ENCODE measurements around the gene SCT. TPM values are rescaled to one million over a fixed set of nuclear protein-coding genes. Genes with fewer than 3 reads are reported as not detected.
A peak's percentile ranks its signal among the peaks of the same experiment; 100 is the strongest.

The SCT gene
- total RNA-seq, 1 experiment from 2014 or later = 2.3 TPM

DNA sequence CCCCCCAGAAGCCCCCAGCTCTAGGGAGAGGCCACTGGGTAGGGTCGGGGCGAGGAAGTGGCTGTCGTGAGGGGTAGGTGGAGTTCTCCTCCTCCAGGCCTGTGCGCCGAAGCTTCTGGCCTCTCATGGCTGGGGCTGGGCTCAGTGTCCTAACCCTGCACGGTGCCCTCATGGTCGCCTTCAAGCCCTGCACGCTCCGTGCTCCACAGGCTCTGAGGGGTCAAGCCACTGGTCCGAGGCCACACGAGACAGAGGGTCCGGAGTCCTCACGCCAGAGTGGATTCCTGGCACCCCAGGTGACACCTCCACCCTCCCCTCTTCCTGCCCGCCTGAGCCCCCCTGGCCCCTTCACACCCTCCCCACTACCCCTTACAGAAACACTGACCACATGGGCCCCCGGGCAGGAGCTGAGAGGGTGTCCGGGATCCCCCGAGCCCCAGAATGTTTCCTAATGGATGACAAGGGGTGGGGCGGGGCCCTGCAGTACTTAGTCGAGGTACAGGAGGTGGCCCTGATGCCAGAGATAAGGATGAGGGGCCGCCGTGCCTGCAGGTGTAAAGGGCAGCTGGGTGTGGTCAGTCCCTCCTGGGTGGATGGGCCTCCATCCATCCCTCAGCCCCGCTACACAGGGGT, 1.2 kb downstream of the SCT start:
- DNase-seq (ENCODE audit: low spot score) (no peak), ATAC-seq (peak; percentile 10; the same call in 1 of the 2 replicates)
- TF ChIP-seq, protein P1, sequence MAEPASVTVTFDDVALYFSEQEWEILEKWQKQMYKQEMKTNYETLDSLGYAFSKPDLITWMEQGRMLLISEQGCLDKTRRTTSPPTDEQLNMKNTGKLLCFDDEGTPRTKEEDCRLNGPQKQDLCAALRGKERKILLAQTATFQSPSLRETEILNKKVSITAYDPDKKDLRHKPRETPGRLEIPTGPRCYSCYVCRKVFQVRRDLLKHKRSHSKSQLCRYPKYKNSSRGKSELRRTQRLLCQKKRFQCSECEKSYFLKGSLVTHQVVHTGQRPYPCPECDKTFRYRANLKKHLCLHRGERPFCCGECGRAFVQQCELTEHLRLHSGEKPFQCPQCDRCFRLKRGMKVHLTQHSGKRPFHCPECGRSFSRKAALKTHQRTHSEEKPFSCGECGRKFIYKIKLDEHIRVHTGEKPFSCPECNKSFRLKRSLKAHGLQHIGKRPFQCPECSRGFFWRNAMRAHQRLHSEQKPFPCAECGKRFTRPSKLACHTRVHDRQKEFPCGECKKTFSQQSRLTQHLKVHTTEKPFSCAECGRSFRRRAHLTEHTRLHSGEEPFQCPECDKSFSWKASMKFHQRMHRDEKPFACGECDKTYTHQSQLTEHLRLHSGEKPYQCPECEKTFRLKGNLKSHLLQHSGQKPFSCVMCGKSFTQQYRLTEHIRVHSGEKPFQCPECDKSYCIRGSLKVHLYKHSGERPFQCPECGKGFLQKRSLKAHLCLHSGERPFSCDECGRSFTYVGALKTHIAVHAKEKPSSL (CRISPR knock-in tag; conservative IDR thresholded peaks at IDR 0.05) = no peak
- TF ChIP-seq, protein P2, sequence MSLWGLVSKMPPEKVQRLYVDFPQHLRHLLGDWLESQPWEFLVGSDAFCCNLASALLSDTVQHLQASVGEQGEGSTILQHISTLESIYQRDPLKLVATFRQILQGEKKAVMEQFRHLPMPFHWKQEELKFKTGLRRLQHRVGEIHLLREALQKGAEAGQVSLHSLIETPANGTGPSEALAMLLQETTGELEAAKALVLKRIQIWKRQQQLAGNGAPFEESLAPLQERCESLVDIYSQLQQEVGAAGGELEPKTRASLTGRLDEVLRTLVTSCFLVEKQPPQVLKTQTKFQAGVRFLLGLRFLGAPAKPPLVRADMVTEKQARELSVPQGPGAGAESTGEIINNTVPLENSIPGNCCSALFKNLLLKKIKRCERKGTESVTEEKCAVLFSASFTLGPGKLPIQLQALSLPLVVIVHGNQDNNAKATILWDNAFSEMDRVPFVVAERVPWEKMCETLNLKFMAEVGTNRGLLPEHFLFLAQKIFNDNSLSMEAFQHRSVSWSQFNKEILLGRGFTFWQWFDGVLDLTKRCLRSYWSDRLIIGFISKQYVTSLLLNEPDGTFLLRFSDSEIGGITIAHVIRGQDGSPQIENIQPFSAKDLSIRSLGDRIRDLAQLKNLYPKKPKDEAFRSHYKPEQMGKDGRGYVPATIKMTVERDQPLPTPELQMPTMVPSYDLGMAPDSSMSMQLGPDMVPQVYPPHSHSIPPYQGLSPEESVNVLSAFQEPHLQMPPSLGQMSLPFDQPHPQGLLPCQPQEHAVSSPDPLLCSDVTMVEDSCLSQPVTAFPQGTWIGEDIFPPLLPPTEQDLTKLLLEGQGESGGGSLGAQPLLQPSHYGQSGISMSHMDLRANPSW (CRISPR knock-in tag; conservative IDR thresholded peaks at IDR 0.05; ENCODE audit: low read depth) = no peak
- TF ChIP-seq FOXJ3 (CRISPR knock-in tag; IDR thresholded peaks at IDR 0.05; ENCODE audit: borderline replicate concordance) = no peak
- TF ChIP-seq NR3C1 (CRISPR knock-in tag; conservative IDR thresholded peaks at IDR 0.05; ENCODE audit: low read depth) = no peak
- no peak for TF ChIP-seq SMAD4 (CRISPR knock-in tag; IDR thresholded peaks at IDR 0.05)
- Mint-ChIP-seq H3K36me3 (no peaks in the 10 kb centered on the region), H3K27ac (no peak overlapping the region), H3K9me3 (no peaks in the 10 kb centered on the region), H3K4me1 (peaks cover 13% of the 10 kb centered on the region), H3K27me3 (ENCODE audit: low read depth) (peaks cover 27% of the 10 kb centered on the region), H3K4me3 (no peak overlapping the region)
- ChIA-PET CTCF (interaction anchor here (0.8 kb wide), 1 partner anchor 71 kb away, joined by 3 read pairs; no protein-coding TSS in a partner anchor), POLR2A (no interaction called here)

DNA sequence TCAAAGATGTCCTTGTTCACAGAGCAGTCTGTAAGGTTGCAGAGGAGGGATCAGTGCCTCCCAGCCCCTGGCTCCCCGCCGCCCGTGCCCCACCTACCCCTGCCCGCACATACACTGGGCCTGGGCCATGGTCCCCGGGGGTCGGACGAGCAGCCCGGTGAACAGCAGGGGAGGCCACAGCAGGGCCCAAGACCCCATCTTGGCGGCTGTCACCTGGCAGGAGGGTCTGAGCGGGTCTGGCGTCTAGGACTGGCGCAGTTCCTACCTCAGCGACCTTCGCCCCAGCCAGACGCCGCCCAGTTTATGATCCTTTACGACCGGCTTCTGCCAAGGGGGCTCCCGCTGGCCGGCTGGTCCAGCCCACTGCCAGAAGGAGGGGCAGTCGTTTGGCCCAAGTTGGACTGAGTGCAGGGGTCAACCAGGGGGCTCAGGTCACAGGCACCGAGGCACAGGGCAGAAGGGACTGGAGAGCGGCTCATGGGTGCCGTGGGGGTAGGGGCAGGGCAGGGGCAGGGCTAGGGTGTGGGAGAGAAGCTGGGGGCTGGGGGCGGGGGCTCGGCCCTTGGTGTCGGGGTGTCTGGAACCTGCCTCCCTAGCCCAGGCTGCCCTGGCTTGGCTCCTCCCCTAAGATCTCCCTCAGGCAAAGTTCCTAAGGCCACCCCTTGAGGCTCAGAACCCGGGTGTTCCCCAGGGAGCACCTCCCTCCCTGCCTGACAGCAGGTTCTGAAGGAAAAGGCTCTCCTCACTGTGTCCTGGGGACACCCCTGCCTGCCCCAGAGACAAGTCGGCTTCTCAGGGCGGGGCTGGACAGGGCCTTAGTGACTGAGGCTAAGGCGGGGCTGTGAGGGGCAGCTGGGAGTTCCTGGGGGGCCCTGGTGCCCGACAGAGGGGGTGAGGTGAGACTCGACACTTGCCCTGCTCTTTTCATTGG, 2.0 kb downstream of the SCT start, which contains the start of gene CDHR5:
TSS of gene CDHR5 (minus strand) at position 251 of the 931 bp plus-strand sequence. CDS start at position 198, 53 bp downstream.
- Mint-ChIP-seq H3K4me1 (peaks cover 13% of the 10 kb centered on the region), H3K36me3 (no peaks in the 10 kb centered on the region), H3K27me3 (ENCODE audit: low read depth) (peaks cover 27% of the 10 kb centered on the region), H3K4me3 (no peak within 1 kb of the TSS), H3K27ac (no peak within 1 kb of the TSS), H3K9me3 (no peaks in the 10 kb centered on the region)
- peak; percentile 4; the same call in 1 of the 2 replicates for ATAC-seq
- POLR2A ChIA-PET = no interaction called here
- CTCF ChIA-PET = interaction anchor here (0.8 kb wide), 1 partner anchor 71 kb away, joined by 3 read pairs; no protein-coding TSS in a partner anchor
- no peak for DNase-seq (ENCODE audit: low spot score)
- TF ChIP-seq EMX1 (CRISPR knock-in tag; IDR thresholded peaks at IDR 0.05) = no peak
- TF ChIP-seq CBFB (CRISPR knock-in tag; IDR thresholded peaks at IDR 0.05; ENCODE audit: low read depth) = no peak
- TF ChIP-seq, protein P3, sequence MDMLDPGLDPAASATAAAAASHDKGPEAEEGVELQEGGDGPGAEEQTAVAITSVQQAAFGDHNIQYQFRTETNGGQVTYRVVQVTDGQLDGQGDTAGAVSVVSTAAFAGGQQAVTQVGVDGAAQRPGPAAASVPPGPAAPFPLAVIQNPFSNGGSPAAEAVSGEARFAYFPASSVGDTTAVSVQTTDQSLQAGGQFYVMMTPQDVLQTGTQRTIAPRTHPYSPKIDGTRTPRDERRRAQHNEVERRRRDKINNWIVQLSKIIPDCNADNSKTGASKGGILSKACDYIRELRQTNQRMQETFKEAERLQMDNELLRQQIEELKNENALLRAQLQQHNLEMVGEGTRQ (CRISPR knock-in tag; IDR thresholded peaks at IDR 0.05) = no peak
- TF ChIP-seq ZNF423 (CRISPR knock-in tag; IDR thresholded peaks at IDR 0.05) = no peak
- no peak for TF ChIP-seq ZBTB21 (CRISPR knock-in tag; IDR thresholded peaks at IDR 0.05; ENCODE audit: borderline replicate concordance)
- no peak for TF ChIP-seq TEAD4 (CRISPR knock-in tag; IDR thresholded peaks at IDR 0.05)
- no peak for TF ChIP-seq SMAD3 (CRISPR knock-in tag; IDR thresholded peaks at IDR 0.05; ENCODE audit: borderline replicate concordance)
- no peak for TF ChIP-seq RORB (CRISPR knock-in tag; IDR thresholded peaks at IDR 0.05)
- TF ChIP-seq KAT7 (CRISPR knock-in tag; IDR thresholded peaks at IDR 0.05; ENCODE audit: borderline replicate concordance) = no peak
- no peak for TF ChIP-seq ZNF121 (CRISPR knock-in tag; IDR thresholded peaks at IDR 0.05)
- TF ChIP-seq, protein P4, sequence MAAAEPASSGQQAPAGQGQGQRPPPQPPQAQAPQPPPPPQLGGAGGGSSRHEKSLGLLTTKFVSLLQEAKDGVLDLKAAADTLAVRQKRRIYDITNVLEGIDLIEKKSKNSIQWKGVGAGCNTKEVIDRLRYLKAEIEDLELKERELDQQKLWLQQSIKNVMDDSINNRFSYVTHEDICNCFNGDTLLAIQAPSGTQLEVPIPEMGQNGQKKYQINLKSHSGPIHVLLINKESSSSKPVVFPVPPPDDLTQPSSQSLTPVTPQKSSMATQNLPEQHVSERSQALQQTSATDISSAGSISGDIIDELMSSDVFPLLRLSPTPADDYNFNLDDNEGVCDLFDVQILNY (CRISPR knock-in tag; IDR thresholded peaks at IDR 0.05) = no peak
- TF ChIP-seq, protein P5, sequence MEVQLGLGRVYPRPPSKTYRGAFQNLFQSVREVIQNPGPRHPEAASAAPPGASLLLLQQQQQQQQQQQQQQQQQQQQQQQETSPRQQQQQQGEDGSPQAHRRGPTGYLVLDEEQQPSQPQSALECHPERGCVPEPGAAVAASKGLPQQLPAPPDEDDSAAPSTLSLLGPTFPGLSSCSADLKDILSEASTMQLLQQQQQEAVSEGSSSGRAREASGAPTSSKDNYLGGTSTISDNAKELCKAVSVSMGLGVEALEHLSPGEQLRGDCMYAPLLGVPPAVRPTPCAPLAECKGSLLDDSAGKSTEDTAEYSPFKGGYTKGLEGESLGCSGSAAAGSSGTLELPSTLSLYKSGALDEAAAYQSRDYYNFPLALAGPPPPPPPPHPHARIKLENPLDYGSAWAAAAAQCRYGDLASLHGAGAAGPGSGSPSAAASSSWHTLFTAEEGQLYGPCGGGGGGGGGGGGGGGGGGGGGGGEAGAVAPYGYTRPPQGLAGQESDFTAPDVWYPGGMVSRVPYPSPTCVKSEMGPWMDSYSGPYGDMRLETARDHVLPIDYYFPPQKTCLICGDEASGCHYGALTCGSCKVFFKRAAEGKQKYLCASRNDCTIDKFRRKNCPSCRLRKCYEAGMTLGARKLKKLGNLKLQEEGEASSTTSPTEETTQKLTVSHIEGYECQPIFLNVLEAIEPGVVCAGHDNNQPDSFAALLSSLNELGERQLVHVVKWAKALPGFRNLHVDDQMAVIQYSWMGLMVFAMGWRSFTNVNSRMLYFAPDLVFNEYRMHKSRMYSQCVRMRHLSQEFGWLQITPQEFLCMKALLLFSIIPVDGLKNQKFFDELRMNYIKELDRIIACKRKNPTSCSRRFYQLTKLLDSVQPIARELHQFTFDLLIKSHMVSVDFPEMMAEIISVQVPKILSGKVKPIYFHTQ (CRISPR knock-in tag; IDR thresholded peaks at IDR 0.05) = no peak
- no peak for TF ChIP-seq ZNF396 (CRISPR knock-in tag; IDR thresholded peaks at IDR 0.05; ENCODE audit: borderline replicate concordance)
- TF ChIP-seq, protein P6, sequence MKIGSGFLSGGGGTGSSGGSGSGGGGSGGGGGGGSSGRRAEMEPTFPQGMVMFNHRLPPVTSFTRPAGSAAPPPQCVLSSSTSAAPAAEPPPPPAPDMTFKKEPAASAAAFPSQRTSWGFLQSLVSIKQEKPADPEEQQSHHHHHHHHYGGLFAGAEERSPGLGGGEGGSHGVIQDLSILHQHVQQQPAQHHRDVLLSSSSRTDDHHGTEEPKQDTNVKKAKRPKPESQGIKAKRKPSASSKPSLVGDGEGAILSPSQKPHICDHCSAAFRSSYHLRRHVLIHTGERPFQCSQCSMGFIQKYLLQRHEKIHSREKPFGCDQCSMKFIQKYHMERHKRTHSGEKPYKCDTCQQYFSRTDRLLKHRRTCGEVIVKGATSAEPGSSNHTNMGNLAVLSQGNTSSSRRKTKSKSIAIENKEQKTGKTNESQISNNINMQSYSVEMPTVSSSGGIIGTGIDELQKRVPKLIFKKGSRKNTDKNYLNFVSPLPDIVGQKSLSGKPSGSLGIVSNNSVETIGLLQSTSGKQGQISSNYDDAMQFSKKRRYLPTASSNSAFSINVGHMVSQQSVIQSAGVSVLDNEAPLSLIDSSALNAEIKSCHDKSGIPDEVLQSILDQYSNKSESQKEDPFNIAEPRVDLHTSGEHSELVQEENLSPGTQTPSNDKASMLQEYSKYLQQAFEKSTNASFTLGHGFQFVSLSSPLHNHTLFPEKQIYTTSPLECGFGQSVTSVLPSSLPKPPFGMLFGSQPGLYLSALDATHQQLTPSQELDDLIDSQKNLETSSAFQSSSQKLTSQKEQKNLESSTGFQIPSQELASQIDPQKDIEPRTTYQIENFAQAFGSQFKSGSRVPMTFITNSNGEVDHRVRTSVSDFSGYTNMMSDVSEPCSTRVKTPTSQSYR (CRISPR knock-in tag; IDR thresholded peaks at IDR 0.05) = no peak
- TF ChIP-seq NFYB (CRISPR knock-in tag; conservative IDR thresholded peaks at IDR 0.05; ENCODE audit: low read depth) = no peak

Measured in WTC11 (cell line).